ENCODE results near the gene CCR2. TPM values are rescaled to one million over a fixed set of nuclear protein-coding genes. Genes with fewer than 3 reads are reported as not detected.

CCR2 gene
- polyA plus RNA-seq, 1 experiment, result not detected

- DNase-seq (ENCODE audit: low read depth, low spot score), result no peak
- no peak overlapping the region for H3K4me3 ChIP-seq (ENCODE audit: low read depth, low read length)
- H3K27me3 ChIP-seq (ENCODE audit: control insufficient read depth, insufficient read depth, low read length), result peaks cover 18% of the 10 kb centered on the region
- no peaks in the 10 kb centered on the region for H3K9me3 ChIP-seq (ENCODE audit: control insufficient read depth, insufficient read depth, low read length)
- ChIA-PET CTCF (no interaction called here), POLR2A (no interaction called here)
- no peak overlapping the region for H3K27ac ChIP-seq (ENCODE audit: low read depth, low read length)
- TF ChIP-seq CTCF (IDR thresholded peaks at IDR 0.05; ENCODE audit: low read depth, low read length), result no peak
Measured at GRCh38 chr3:46348823-46349482, 5.0 kb upstream of the CCR2 start.

- ChIA-PET CTCF (no interaction called here), POLR2A (no interaction called here)
- TF ChIP-seq CTCF (IDR thresholded peaks at IDR 0.05; ENCODE audit: low read depth, low read length), result no peak
- Histone ChIP-seq H3K4me3 (ENCODE audit: low read depth, low read length) (no peak overlapping the region), H3K27me3 (ENCODE audit: control insufficient read depth, insufficient read depth, low read length) (peaks cover 18% of the 10 kb centered on the region), H3K27ac (ENCODE audit: low read depth, low read length) (no peak overlapping the region), H3K9me3 (ENCODE audit: control insufficient read depth, insufficient read depth, low read length) (no peaks in the 10 kb centered on the region)
- DNase-seq (ENCODE audit: low read depth, low spot score), result no peak
Measured at GRCh38 chr3:46349484-46350261, 4.2 kb upstream of the CCR2 start.

GRCh38 chr3:46350262-46350565, 3.7 kb upstream of the CCR2 start:
- Histone ChIP-seq H3K4me3 (ENCODE audit: low read depth, low read length) (no peak overlapping the region), H3K27ac (ENCODE audit: low read depth, low read length) (no peak overlapping the region), H3K27me3 (ENCODE audit: control insufficient read depth, insufficient read depth, low read length) (peaks cover 18% of the 10 kb centered on the region), H3K9me3 (ENCODE audit: control insufficient read depth, insufficient read depth, low read length) (no peaks in the 10 kb centered on the region)
- no peak for DNase-seq (ENCODE audit: low read depth, low spot score)
- CTCF ChIA-PET, result no interaction called here
- POLR2A ChIA-PET, result no interaction called here
- no peak for TF ChIP-seq CTCF (IDR thresholded peaks at IDR 0.05; ENCODE audit: low read depth, low read length)

- POLR2A ChIA-PET, result no interaction called here
Measured at GRCh38 chr3:46351646-46352045, 2.3 kb upstream of the CCR2 start.

More at GRCh38 chr3:46351646-46352045, 2.3 kb upstream of the CCR2 start:
- no peak for DNase-seq (ENCODE audit: low read depth, low spot score)
- H3K4me3 ChIP-seq (ENCODE audit: low read depth, low read length), result no peak overlapping the region
- H3K9me3 ChIP-seq (ENCODE audit: control insufficient read depth, insufficient read depth, low read length), result no peaks in the 10 kb centered on the region
- H3K27me3 ChIP-seq (ENCODE audit: control insufficient read depth, insufficient read depth, low read length), result peaks cover 20% of the 10 kb centered on the region
- CTCF ChIA-PET, result interaction anchor here (1.3 kb wide), 1 partner anchor 19 kb away, joined by 3 read pairs; no protein-coding TSS in a partner anchor
- no peak overlapping the region for H3K27ac ChIP-seq (ENCODE audit: low read depth, low read length)
- TF ChIP-seq CTCF (IDR thresholded peaks at IDR 0.05; ENCODE audit: low read depth, low read length), result no peak

Data from AG04450 (cell line).